Raji (cell line): ENCODE data around the gene OR51B2.

Source experiments
- POLR2A ChIP-seq: IDR thresholded peaks from 2 replicates; pipeline ENCODE4 v1.6.1; 2011; ENCODE audit warnings: low read depth, low read length, control low read depth; ENCODE audit not compliant: insufficient read depth

Gene OR51B2

GRCh38 chr11:5275369-5276110 is 48.6 kb downstream of the OR51B2 start:
- TF ChIP-seq POLR2A: no peak

- no peak for TF ChIP-seq POLR2A
Measured at GRCh38 chr11:5274395-5274794, 49.7 kb downstream of the OR51B2 start.
